HG03135 (cell line): ENCODE data around the gene HAPLN1.

Source experiments
- ATAC-seq: cut with Tn5 transposase; IDR thresholded peaks from one replicate; pipeline ENCODE4 v1.9.1; 2021; ENCODE audit warnings: mild to moderate bottlenecking, moderate library complexity; ENCODE audit not compliant: unreplicated experiment

Gene HAPLN1

DNA sequence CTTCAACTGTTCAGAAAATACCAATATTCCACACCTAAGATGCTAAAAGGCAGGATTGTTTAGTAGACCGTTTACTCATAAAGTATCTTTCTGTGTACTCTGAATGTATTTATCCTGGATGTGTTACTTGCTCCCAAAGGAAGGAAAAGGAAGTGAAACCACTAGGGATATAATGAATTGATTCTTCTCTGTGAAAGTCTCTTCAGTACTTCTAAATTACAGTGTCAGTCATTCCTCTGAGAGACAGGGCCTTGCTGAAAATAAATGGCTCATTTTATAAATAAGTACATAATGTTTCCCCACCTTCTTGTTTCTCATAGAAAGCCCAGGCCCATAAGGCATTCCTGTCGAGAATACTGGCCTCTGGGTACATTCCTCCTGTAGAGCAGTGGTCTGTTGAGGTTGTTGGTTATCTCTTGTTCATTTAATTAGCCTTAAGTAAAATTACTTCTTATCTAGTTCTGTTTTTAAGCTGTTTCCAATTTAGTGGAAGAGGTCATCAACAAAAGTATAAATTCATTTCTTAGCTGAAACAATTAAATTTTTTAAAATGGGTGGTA is 1.6 kb downstream of the HAPLN1 start:
- no peak for ATAC-seq

DNA sequence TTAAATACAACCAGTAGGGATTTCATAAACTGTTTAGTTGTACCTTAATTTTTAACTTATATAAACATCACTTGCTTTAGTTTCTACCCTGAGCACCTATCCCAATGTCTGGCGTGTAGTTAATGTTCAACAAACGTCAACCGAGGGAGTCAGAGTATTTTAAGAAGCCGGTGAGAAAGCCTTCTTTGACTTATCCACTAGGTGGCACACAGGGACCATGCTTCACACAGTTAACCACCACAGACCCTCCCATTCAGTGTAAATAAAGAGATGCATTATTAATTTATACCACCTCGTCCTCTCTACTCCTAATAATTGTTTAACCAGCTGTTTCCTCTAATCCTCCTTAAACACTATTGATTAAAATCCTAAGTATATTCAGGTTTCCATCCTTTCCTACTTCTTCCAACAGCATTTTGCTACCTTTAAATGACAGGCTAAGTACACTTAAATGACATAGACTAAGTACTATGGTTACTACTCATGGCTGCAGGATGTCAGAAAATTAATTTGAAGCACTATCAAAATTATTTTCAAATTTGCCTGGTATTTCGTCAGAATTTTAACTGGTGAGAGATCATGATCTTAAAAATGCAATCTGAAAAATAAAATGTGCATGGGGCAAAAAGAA is 2.3 kb downstream of the HAPLN1 start:
- ATAC-seq, result peak; percentile 82

DNA sequence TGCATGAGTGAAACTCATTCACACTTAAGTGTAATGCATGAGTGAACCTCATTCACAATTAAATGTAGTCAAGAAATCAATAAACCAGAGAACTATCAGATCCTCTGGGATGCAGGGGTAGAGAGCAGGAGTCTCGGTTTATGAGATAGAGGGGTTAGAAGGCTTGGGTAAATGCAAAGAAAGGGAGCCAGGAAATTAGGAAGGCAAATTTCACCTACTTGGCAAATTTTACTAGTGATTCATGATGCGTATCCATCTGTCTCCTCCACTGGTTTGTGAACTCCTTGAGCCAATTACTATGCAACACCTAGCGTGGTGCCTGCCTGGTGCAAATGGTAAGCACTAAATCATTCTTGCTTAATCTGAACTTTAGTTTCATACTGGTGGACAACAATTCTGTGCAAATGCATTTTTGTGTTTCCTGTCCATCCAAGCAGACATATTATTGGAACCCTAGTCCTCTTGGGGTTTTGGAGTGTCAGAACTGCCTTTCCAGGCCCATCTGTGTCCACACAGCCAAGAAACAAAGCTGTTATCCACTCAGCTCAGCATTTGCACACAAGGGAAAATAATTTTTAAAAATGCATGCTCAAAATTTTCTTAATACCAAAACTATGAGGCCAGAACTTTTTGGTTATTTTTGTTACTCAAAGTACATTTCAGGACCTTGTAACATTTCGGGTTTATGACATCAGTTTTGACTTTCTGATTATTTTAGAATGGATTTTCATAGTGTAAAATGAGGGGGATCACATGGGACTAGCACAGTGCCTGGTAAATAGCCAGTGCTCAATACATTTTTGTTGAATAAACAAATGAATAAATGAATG is 5.2 kb downstream of the HAPLN1 start:
- no peak for ATAC-seq

DNA sequence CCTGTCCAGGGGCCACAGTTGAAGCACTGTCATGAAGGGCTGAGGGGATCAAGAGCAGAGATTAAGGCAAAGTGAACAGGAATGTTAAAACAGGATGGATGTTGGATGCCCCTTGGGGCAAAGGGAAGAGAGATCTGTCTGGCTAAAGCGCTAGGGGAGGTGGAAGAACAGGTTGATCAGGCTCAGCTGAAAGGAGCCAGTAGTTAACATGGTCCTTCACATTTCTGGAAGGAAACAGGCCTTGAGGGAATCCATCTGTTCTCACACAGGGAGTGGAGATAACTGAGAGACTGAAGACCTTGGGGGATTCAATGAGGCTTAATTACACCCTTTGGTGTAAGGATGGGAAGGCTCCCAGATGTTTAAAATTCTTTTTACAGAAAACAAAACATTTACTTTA is 5.8 kb downstream of the HAPLN1 start:
- no peak for ATAC-seq

DNA sequence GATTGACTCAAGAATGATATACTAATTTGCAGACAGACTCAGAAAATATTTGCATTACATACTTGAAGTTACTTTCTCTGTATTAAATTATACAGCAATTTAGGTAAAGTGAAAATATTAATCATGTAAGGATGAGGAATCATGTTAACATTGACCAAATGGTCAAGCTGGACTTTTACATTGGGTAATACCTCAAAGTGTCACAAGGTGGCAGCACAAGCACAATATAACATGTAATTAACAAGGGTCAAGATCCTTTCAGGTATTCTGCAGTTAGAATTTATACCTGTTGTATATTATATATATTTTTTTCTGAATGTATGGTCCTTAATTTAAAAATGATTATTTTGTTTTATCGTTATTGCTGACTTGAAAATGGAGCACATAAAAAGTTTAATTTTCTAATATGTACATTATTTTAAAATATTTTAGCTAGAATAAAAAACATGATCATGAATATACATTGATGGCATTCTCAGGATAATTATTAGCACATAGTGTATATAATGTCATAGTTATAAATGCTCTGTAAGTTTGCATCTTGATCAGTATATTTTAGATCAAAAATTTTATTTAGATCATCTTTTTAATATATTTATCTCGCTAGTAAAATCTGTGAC is 8.6 kb downstream of the HAPLN1 start:
- peak; percentile 76 for ATAC-seq

DNA sequence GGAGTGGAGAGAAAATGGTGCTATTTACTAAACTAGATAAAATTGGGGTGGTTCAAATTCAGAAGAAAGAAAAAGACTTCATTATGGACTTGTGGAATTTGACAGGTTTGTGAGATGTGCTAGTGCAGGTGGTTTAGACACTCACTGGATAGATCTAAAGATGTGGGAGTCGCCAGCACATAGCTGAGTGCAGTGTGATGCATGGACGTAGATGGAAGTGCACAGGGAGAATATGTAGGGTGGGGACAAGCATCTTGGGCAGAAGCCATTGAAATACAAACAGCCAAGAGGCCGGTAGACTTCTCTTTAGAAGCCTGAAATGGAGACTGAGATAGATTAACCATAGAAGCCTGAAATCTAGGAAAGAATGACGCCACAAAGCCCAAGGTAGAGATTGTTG is 10.7 kb downstream of the HAPLN1 start:
- ATAC-seq, result no peak

DNA sequence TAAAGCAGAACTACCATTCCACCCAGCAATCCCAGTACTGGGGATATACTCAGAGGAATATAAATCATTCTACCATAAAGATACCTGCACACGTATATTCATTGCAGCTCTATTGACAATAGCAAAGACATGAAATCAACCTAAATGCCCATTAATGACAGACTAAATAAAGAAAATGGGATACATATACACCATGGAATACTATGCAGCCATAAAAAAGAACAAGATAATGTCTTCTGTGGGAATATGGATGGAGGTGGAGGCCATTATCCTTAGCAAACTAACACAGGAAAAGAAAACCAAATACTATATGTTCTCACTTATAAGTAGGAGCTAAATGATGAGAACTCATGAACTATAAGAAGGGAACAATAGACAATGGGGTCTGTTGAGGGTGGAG is 12.5 kb downstream of the HAPLN1 start:
- no peak for ATAC-seq

DNA sequence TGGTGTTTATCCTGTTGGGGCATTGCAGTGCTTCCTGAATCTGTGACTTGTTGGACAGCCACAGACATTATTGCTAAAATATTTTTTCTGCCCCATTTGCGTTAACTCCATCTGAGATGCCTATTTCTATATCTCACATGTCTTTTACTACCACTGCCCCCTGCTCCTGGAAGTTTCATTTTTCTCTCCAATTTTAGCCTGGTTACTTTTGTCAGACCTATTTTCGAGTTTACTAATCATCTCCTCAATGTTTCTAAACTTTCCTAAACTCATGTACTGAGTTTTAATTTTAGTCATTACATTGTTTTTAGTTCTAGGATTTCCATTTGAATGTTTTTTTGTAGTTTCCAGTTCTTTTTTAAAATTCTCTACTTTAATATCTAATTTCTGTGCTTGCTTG is 17.6 kb downstream of the HAPLN1 start:
- ATAC-seq, result no peak

DNA sequence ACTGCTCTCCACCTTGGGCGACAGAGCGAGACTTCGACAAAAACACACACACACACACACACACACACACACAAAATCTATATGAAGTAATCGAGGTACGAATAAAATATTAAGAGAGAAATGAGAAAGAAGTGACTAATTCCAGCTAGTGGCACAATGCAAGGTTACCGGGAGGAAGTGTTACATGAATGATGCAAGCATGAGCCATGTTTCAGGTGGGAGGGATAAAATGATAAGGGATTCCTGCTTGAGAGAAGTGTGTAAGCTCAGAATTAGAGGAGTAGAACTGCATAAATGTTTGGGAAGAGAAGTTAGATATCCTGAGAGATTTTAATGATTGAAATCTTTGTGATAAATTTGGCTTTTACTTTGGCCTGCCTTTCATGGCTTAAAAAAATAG is 18.8 kb downstream of the HAPLN1 start:
- ATAC-seq, result no peak

DNA sequence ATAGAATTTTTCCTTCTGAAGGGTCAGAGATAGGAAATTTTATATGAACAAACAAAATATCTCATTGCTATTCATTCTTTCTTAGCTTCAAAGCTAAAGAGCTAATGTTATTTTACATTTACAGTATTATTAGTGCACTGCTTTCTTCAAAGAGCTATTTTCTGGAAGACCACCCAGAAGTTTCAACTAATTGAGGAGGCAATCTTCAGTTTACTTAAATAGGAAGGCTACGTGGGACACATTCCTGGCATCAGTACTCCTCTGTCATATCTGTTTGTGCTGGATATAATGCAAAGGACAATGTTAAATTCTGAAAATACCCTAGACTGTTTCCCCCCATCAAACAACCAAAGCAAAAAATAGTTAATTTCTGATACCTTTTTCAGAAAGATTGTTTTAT is 30.8 kb downstream of the HAPLN1 start:
- no peak for ATAC-seq

DNA sequence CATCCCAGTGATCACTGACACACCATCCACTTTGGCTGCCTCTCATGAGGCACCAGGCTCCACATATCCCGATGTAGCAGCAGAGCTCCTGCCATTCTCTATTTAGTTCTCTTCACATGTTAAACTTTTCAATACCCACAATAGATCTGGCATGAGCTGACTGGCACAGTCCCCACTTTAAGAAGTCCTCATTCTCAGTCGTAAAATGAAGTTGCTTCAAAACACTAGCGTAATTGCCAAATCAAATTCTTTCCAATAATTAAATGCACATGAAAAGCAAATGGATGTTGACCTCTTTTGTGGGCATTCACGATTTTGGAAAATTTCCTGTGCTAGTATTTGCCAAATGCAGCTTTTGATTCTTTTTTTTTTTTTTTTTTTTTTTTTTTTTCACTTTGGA is 32.4 kb downstream of the HAPLN1 start:
- no peak for ATAC-seq

DNA sequence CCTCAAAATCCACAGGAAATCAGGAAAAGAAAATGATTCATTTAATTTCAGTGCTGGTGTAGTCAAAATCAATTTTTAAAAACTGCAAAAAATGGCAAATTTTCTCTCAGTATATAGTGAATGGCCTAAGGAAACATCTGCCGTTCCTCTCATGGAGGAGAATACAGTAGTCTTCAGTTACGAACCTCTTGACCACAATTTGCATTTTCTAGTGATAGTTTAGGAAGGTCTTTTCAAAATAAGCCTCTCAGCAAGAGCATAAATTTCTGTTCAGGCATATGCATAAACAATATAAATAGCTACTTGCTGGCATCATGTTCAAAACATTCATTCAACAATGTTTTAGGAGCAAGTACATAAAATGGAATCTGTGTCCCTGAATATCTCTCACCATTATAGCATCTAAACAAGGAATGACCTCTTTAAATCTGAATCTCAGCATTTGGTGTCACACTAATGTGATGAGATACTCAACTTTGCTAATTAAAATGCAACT is 33.5 kb downstream of the HAPLN1 start:
- no peak for ATAC-seq

DNA sequence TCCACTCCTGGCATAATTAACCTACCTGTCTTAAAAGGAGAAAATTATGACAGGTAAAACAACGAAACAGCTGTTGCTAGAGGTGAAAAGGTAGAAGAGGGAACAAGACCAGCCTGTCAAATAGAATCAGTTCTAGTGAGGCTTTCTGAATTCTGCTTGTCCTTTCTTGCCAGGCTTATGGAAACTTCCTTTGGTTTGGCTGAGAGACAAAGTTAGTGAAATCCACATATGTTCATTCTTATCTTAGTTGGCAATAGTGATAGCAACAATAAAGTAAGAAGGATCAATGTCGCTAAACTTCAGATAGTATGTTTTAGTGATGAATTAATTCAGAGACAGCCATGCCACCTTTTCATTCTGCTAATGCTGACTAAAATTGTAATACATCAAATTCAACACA is 34.4 kb downstream of the HAPLN1 start:
- no peak for ATAC-seq

DNA sequence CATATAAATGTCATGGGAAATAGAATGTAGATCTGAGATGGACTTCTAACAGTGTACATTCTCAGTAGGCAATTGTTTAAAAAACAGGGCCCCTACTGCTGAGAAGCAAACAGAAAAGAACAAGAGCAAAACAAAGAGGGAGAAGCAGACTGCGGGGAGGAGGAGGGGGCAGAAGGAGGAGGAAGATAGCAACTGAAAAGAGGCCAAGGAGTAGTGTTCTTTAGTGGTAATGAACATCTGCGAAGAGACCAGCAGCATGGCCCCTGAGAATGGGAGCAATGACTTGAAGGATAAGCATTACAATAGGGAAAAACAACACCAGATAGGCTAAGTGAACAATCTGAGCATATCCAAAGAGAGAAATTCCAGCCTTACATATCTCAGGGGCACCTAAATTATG is 36.8 kb downstream of the HAPLN1 start:
- ATAC-seq, result no peak

DNA sequence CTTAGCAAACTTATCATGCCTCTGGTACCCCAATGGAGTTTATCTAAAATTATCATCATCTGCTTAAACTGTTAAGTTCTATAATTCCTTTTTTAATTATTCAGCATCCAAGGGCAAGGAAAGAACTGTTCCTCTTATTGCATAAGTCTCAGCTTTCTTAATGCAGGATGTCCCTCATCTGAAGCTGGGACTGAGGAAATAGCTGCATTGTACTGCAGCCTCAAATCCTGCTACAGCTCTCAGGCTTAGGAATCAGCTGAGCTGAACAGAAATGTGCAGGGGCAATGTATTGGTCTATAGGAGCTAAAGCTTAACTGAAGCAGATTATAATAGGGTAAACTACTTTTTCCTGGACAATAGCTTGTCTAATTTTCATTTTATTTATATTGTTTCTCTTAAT is 48.0 kb downstream of the HAPLN1 start:
- no peak for ATAC-seq

DNA sequence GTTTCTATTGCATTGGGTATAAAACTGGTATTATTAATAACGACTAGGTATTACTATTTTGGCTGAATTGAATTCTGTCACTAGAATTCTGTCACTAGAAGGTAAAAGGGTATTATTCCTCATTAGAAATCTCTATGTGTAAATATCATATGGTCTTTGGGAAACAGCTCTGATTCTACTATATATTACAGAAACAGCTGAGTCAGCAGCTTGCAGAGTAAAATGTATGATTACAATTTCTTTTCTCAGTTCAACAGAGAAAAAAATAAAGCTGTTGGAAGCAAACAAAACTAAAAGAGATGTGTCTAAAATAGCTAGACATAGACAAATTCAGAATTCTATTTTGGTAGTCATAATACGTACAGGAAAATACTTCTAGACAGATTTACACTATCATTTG is 48.5 kb downstream of the HAPLN1 start:
- ATAC-seq, result no peak

DNA sequence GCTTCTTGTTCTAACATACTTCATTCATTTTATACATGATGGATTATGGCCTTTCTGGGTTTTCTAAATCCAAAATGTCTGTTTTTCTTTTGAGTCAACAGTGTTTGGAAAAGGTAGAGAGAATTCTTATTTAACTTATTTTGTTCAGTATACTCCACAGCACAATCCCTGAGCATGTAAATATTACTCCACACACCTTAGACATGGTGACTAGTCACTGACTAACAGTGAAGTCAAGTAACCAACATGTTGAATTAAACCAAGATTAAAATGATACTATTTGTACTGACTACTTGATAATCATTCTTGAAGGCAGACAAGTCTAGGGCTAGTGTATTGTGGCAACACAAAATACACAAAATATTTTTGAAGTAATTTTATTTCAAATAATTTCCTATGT is 55.0 kb downstream of the HAPLN1 start:
- no peak for ATAC-seq

DNA sequence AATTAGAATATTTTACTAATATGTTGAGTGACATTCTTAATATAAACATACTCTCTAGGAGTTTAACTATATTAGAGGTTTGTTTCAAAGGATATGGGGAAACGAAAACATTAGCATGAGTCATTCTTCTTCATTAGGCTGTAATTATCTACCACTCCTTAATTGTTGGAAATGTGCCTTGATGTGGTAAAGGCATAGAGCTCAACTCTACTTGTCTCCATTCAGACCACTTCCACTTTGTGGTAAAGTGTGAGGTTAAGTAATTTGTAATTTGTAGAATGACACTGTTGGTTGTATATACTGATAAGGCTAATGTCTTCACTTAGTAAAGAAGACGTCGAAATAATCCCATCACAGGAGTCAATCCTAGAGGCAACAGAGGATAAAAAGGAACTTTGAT is 58.1 kb downstream of the HAPLN1 start:
- no peak for ATAC-seq

DNA sequence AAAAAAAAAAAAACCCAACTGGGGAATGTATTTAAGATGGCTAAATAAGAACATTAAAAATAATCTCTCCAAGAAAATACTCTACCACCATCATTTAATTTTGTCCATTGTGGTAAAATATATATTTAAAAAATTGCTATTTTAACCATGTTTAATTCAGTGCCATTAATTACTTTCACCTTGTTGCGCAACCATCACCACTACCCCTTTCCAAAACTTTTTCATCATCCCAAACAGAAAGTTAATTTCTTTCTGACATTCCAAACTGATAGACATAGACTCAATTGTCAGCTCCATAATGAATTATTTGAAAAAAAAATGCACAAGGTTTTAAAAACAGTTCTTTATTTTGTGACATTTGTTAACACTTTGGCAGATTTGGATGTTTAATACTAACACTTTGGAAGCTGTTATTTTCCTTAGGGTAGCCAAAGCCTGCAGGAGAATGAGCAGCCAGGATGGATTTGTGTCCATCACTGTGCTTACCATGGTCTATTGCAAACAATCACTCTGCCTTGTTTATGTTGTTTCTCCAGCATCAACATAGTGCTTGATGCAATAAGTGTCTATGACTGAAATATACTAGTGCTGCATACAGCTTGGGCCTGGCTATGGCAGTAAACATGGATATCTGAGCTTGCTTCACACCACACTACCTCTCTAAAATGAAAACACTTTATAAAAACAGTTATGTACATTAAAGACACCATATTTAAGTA is 62.7 kb downstream of the HAPLN1 start:
- no peak for ATAC-seq

DNA sequence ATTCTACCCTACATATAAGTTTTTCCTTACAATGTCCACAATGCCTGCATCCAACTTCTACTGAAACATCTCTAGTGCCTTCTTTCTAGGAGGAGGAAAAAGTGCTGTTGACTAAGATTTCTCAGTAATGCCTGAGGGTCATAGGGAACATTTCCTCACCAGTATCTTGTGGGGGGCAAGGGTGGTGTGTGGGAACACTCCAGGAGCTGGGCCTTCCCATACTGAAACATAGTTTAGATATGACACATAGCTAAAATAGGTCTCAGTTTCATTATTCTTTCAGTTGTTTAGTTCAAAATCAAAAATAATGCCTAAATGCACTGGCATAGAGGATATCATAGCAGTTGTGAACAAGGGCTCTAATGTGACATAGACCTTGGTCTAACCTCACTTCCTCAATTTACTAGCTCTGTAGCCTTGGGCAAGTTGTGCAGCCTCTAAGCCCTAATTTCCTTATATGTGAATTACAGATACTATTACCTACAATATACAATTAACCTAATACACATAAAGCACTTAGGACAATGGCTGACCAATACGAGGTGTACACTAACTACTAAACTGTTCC is 66.1 kb downstream of the HAPLN1 start:
- no peak for ATAC-seq

DNA sequence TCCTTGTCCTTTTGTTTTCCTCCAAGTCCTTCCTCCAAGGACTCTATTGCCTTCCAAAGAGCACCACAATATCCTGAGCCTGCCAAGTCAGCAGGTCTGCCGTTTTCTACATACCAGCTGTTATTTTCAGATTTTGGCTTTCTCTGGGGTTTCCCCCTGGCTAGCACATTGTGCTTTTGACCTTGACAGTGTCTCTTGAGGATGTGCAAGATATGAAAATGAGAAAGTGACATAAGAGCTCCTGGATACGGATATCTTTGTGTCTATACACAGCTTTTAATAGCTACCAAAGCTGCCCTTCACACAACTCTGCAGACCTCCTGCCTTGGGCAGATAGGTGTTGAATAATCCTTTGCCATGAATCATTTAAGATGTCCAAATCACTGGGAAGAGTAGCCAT is 67.0 kb downstream of the HAPLN1 start:
- ATAC-seq, result no peak
